ENCODE results near the gene SHROOM1.
A peak's percentile ranks its signal among the peaks of the same experiment; 100 is the strongest.

Gene SHROOM1

DNA sequence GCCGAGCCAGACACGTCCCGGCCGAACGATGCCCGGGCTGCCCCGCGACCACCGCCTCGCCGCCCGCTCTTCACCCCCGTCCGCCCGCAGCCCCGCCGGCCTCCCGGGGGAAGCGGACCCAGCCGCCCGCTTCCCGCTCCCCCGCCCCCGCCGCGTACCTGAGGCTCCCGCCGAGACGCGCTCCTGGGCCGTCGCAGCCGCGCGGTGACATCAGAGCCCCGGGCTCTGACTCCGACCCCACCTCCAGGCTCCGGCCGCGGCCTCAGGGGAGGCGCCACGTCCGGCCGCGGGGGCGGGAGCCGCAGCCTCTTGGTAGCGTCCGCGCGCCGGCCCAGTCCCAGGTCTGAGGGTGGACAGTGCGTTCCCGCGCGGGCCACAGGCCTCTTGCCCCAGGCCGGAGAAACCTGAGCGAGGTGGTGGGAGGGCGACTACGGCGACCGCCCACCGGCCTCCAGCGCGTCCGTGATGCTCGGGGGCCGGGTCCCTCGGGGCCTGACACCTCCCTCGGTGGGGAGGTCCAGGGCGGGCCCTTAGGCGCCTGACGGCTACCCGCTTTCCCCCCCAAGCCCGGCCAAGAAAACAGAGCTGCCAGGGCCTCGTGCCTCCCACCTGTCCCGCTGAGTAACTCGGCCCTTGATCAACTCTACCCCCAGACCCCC is at the start of gene SHROOM1:
Gene SHROOM1, minus strand, starts transcription at position 212 of the 659 bp plus-strand sequence. CDS start 4,507 bp downstream, outside the sequence.
- Histone ChIP-seq H3K4me1 (ENCODE audit: control insufficient read depth in 1 of 2, insufficient read depth in 2 of 2, low read length in 2 of 2) (peaks cover 5 to 15% of the 10 kb centered on the region in 2 donors), H3K27me3 (ENCODE audit: low read depth, low read length) (no peaks in the 10 kb centered on the region), H3K9me3 (ENCODE audit: control insufficient read depth in 1 of 2, low read length in 2 of 2) (no peaks in the 10 kb centered on the region), H3K27ac (ENCODE audit: low read length) (no peak within 1 kb of the TSS), H3K4me3 (ENCODE audit: low read depth in 1 of 2, low read length in 2 of 2) (peak within 1 kb of the TSS; percentile 65 to 78), H3K36me3 (ENCODE audit: control insufficient read depth in 1 of 2, insufficient read depth in 2 of 2, low read length in 2 of 2) (no peaks in the 10 kb centered on the region)

DNA sequence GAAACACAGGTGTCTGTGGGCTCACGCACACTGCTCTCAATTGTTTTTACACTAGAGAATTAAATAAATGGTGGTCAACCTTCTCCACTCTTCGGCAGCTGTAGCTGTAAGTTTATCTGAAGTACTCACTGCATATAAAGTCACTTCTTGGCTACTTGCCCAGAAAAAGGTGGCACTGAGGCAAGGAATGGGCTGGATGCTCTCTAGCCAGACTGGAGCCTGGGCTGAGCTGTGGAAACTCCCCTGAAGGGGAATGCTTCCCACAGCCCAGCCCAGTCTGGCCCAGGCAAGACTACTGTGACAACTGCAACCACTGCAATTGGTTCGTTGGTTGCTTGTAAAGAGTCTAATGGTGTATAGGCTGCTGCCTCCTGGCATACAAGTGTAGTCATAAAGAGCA is 47.5 kb upstream of the SHROOM1 start:
- peaks cover 42 to 49% of the 10 kb centered on the region in 2 donors for H3K36me3 ChIP-seq (ENCODE audit: control insufficient read depth in 1 of 2, insufficient read depth in 2 of 2, low read length in 2 of 2)
- no peak overlapping the region for H3K4me3 ChIP-seq (ENCODE audit: low read depth in 1 of 2, low read length in 2 of 2)
- H3K27ac ChIP-seq (ENCODE audit: low read length), result no peak overlapping the region
- peaks cover 0 to 11% of the 10 kb centered on the region in 2 donors for H3K4me1 ChIP-seq (ENCODE audit: control insufficient read depth in 1 of 2, insufficient read depth in 2 of 2, low read length in 2 of 2)
- no peaks in the 10 kb centered on the region for H3K9me3 ChIP-seq (ENCODE audit: control insufficient read depth in 1 of 2, low read length in 2 of 2)
- no peaks in the 10 kb centered on the region for H3K27me3 ChIP-seq (ENCODE audit: low read depth, low read length)

- no peaks in the 10 kb centered on the region for H3K9me3 ChIP-seq (ENCODE audit: control insufficient read depth in 1 of 2, low read length in 2 of 2)
- H3K27me3 ChIP-seq (ENCODE audit: low read depth, low read length), result no peaks in the 10 kb centered on the region
- H3K27ac ChIP-seq (ENCODE audit: low read length), result no peak overlapping the region
- peaks cover 0 to 11% of the 10 kb centered on the region in 2 donors for H3K4me1 ChIP-seq (ENCODE audit: control insufficient read depth in 1 of 2, insufficient read depth in 2 of 2, low read length in 2 of 2)
- H3K36me3 ChIP-seq (ENCODE audit: control insufficient read depth in 1 of 2, insufficient read depth in 2 of 2, low read length in 2 of 2), result peaks cover 42 to 45% of the 10 kb centered on the region in 2 donors
- H3K4me3 ChIP-seq (ENCODE audit: low read depth in 1 of 2, low read length in 2 of 2), result no peak overlapping the region
Observed at GRCh38 chr5:132877466-132877865, 47.0 kb upstream of the SHROOM1 start.

GRCh38 chr5:132876020-132876759 is 45.7 kb upstream of the SHROOM1 start:
- Histone ChIP-seq H3K27ac (ENCODE audit: low read length) (no peak overlapping the region), H3K36me3 (ENCODE audit: control insufficient read depth in 1 of 2, insufficient read depth in 2 of 2, low read length in 2 of 2) (peaks cover 34 to 41% of the 10 kb centered on the region in 2 donors), H3K4me1 (ENCODE audit: control insufficient read depth in 1 of 2, insufficient read depth in 2 of 2, low read length in 2 of 2) (peaks cover 0 to 11% of the 10 kb centered on the region in 2 donors), H3K9me3 (ENCODE audit: control insufficient read depth in 1 of 2, low read length in 2 of 2) (no peaks in the 10 kb centered on the region), H3K27me3 (ENCODE audit: low read depth, low read length) (no peaks in the 10 kb centered on the region), H3K4me3 (ENCODE audit: low read depth in 1 of 2, low read length in 2 of 2) (no peak overlapping the region)

GRCh38 chr5:132873930-132874271 is 43.5 kb upstream of the SHROOM1 start:
- Histone ChIP-seq H3K36me3 (ENCODE audit: control insufficient read depth in 1 of 2, insufficient read depth in 2 of 2, low read length in 2 of 2) (peaks cover 32 to 33% of the 10 kb centered on the region in 2 donors), H3K27me3 (ENCODE audit: low read depth, low read length) (no peaks in the 10 kb centered on the region), H3K27ac (ENCODE audit: low read length) (peak overlapping the region; percentile 39), H3K9me3 (ENCODE audit: control insufficient read depth in 1 of 2, low read length in 2 of 2) (no peaks in the 10 kb centered on the region), H3K4me3 (ENCODE audit: low read depth in 1 of 2, low read length in 2 of 2) (no peak overlapping the region), H3K4me1 (ENCODE audit: control insufficient read depth in 1 of 2, insufficient read depth in 2 of 2, low read length in 2 of 2) (peaks cover 0 to 11% of the 10 kb centered on the region in 2 donors)

DNA sequence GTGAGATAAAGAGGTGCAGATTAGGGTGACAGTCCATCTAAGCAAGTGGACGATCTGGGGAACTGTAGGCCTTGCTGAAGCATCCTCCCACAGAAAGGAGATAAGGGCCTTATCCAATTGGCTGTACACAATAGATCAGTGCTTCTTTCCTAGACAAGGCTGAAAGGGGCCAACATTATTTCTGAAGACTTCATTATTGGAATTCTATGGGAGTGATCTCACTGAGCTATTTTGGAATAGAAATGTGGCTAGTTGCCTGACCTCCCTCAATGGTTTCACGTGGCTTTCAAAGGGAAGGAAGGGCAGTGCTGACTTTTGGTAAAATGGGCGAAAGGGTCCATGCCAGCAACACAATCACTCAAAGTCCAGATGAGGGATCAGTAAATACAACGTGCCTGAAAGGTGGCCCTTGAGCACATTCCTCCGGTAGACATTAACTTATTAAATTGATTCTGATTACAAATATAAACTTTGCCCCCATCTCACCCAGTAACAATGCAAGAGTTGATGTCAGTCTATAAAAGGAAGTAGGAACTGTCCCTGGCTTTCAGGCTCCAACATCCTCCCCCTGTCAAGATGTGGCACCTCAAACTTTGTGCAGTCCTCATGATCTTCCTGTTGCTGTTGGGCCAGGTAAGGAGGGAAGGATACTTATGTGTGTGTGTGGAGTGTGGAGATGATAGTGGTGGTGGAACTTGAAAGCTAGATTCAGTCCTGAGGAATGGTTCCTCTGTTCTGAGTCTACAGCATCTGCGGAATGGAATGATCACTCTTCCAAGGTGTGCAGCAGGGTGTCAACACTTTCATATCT is 42.9 kb upstream of the SHROOM1 start, which contains the start of gene LEAP2:
Gene LEAP2, plus strand, starts transcription at position 550 of the 811 bp plus-strand sequence. Its CDS starts 27 bp downstream, at position 577.
- Histone ChIP-seq H3K36me3 (ENCODE audit: control insufficient read depth in 1 of 2, insufficient read depth in 2 of 2, low read length in 2 of 2) (peaks cover 30 to 35% of the 10 kb centered on the region in 2 donors), H3K4me3 (ENCODE audit: low read depth in 1 of 2, low read length in 2 of 2) (no peak within 1 kb of the TSS), H3K27ac (ENCODE audit: low read length) (peak within 1 kb of the TSS; percentile 39)

GRCh38 chr5:132872788-132873118 is 42.3 kb upstream of the SHROOM1 start:
- Histone ChIP-seq H3K4me3 (ENCODE audit: low read depth in 1 of 2, low read length in 2 of 2) (no peak overlapping the region), H3K36me3 (ENCODE audit: control insufficient read depth in 1 of 2, insufficient read depth in 2 of 2, low read length in 2 of 2) (peaks cover 32 to 40% of the 10 kb centered on the region in 2 donors), H3K9me3 (ENCODE audit: control insufficient read depth in 1 of 2, low read length in 2 of 2) (no peaks in the 10 kb centered on the region), H3K4me1 (ENCODE audit: control insufficient read depth in 1 of 2, insufficient read depth in 2 of 2, low read length in 2 of 2) (peaks cover 0 to 10% of the 10 kb centered on the region in 2 donors), H3K27me3 (ENCODE audit: low read depth, low read length) (no peaks in the 10 kb centered on the region), H3K27ac (ENCODE audit: low read length) (peak overlapping the region; percentile 31)

More for the DNA sequence above, 42.9 kb upstream of the SHROOM1 start, which contains the start of gene LEAP2:
- H3K4me1 ChIP-seq (ENCODE audit: control insufficient read depth in 1 of 2, insufficient read depth in 2 of 2, low read length in 2 of 2), result peaks cover 0 to 11% of the 10 kb centered on the region in 2 donors
- no peaks in the 10 kb centered on the region for H3K27me3 ChIP-seq (ENCODE audit: low read depth, low read length)
- H3K9me3 ChIP-seq (ENCODE audit: control insufficient read depth in 1 of 2, low read length in 2 of 2), result no peaks in the 10 kb centered on the region

DNA sequence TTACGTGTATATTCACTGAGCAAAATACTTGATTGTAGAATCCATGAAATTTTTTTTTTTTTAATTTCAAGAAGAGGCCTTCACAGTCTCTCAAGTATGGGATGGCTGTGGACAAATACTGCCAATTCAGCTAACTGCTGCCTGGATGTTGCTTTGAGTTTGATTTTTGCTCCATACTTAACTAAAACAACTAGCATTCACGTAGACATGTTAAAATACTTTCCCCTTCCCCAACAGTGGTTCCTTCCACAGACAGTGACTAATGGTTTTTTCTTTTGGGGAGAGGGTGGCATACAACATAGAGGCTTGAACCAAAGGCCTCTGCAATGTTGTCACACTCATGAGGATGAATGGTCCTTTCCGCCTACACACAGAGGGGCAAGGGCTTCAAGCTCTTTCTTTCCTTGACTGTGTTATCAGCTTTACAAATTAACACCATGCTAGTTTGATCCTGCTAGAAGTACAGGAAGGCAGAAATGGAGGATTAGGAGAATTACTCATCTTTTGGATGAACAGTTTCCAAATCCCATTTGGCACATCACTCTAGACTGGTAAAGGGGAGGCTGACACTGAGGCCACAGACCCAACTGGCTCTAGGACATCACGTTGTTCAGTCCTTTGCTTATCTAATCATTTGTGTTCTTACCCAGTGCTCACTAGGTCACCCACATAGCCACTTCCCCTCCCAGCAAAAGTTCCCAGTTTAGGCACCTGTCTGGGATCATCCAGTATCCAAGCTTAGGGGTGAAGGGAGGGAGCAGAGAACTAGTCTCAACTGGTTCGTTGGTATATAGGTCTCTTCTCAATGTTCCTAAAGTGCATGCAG is 41.2 kb upstream of the SHROOM1 start:
- no peak overlapping the region for H3K4me3 ChIP-seq (ENCODE audit: low read depth in 1 of 2, low read length in 2 of 2)
- peaks cover 32 to 40% of the 10 kb centered on the region in 2 donors for H3K36me3 ChIP-seq (ENCODE audit: control insufficient read depth in 1 of 2, insufficient read depth in 2 of 2, low read length in 2 of 2)
- no peaks in the 10 kb centered on the region for H3K27me3 ChIP-seq (ENCODE audit: low read depth, low read length)
- H3K27ac ChIP-seq (ENCODE audit: low read length), result no peak overlapping the region
- H3K4me1 ChIP-seq (ENCODE audit: control insufficient read depth in 1 of 2, insufficient read depth in 2 of 2, low read length in 2 of 2), result peaks cover 5 to 17% of the 10 kb centered on the region in 2 donors
- H3K9me3 ChIP-seq (ENCODE audit: control insufficient read depth in 1 of 2, low read length in 2 of 2), result no peaks in the 10 kb centered on the region

- H3K9me3 ChIP-seq (ENCODE audit: control insufficient read depth in 1 of 2, low read length in 2 of 2), result no peaks in the 10 kb centered on the region
- peaks cover 29 to 40% of the 10 kb centered on the region in 2 donors for H3K36me3 ChIP-seq (ENCODE audit: control insufficient read depth in 1 of 2, insufficient read depth in 2 of 2, low read length in 2 of 2)
- H3K4me3 ChIP-seq (ENCODE audit: low read depth in 1 of 2, low read length in 2 of 2), result no peak overlapping the region
- H3K4me1 ChIP-seq (ENCODE audit: control insufficient read depth in 1 of 2, insufficient read depth in 2 of 2, low read length in 2 of 2), result peaks cover 5 to 17% of the 10 kb centered on the region in 2 donors
- no peak overlapping the region for H3K27ac ChIP-seq (ENCODE audit: low read length)
- H3K27me3 ChIP-seq (ENCODE audit: low read depth, low read length), result no peaks in the 10 kb centered on the region
Observed at GRCh38 chr5:132870801-132871200, 40.4 kb upstream of the SHROOM1 start.

- H3K27me3 ChIP-seq (ENCODE audit: low read depth, low read length), result no peaks in the 10 kb centered on the region
- H3K4me3 ChIP-seq (ENCODE audit: low read depth in 1 of 2, low read length in 2 of 2), result no peak overlapping the region
- no peak overlapping the region for H3K27ac ChIP-seq (ENCODE audit: low read length)
- no peaks in the 10 kb centered on the region for H3K9me3 ChIP-seq (ENCODE audit: control insufficient read depth in 1 of 2, low read length in 2 of 2)
- peaks cover 23 to 29% of the 10 kb centered on the region in 2 donors for H3K36me3 ChIP-seq (ENCODE audit: control insufficient read depth in 1 of 2, insufficient read depth in 2 of 2, low read length in 2 of 2)
- H3K4me1 ChIP-seq (ENCODE audit: control insufficient read depth in 1 of 2, insufficient read depth in 2 of 2, low read length in 2 of 2), result peaks cover 5 to 17% of the 10 kb centered on the region in 2 donors
Observed at GRCh38 chr5:132868754-132869153, 38.3 kb upstream of the SHROOM1 start.

Data from muscle layer of duodenum (tissue), 2 donors.